ENCODE measurements around the gene CCDC97. TPM values are rescaled to one million over a fixed set of nuclear protein-coding genes. Genes with fewer than 3 reads are reported as not detected.

CCDC97 gene
- total and polyA plus RNA-seq, 11 donors: 10.0 to 22.2 (median 14.2) TPM

GRCh38 chr19:41308450-41309179 is 1.4 kb upstream of the CCDC97 start:
- intact Hi-C loops (cut with DNase I): loop anchor here (1.0 to 10.0 kb wide), 14 partner anchors 41 to 331 kb away; partner anchors contain the start of genes DMAC2 (in 2 of the 10), HNRNPUL1 (in 1 of the 10) and TGFB1 (in 1 of the 10)
- Histone ChIP-seq H3K9me3 (no peaks in the 10 kb centered on the region), H3K27me3 (no peaks in the 10 kb centered on the region), H3K4me3 (peak overlapping the region in 8 of 12 donors; percentile 62 to 95 (median 76)), H3K4me1 (peaks cover 6 to 76% (median 38%) of the 10 kb centered on the region in 12 donors), H3K36me3 (peaks cover 2 to 62% (median 59%) of the 10 kb centered on the region in 9 donors), H3K27ac (peak overlapping the region; percentile 90 to 99 (median 96))
- peak; percentile 51 to 79 (median 68) for ATAC-seq
- peak; percentile 87 to 95 (median 92) for DNase-seq
- WGBS, 4 donors: 16 to 22% (median 19%) methylated on average over 8 of the region's 8 CpGs
- TF ChIP-seq POLR2A (IDR thresholded peaks at IDR 0.05): no peak
- TF ChIP-seq, protein P1, sequence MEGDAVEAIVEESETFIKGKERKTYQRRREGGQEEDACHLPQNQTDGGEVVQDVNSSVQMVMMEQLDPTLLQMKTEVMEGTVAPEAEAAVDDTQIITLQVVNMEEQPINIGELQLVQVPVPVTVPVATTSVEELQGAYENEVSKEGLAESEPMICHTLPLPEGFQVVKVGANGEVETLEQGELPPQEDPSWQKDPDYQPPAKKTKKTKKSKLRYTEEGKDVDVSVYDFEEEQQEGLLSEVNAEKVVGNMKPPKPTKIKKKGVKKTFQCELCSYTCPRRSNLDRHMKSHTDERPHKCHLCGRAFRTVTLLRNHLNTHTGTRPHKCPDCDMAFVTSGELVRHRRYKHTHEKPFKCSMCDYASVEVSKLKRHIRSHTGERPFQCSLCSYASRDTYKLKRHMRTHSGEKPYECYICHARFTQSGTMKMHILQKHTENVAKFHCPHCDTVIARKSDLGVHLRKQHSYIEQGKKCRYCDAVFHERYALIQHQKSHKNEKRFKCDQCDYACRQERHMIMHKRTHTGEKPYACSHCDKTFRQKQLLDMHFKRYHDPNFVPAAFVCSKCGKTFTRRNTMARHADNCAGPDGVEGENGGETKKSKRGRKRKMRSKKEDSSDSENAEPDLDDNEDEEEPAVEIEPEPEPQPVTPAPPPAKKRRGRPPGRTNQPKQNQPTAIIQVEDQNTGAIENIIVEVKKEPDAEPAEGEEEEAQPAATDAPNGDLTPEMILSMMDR (IDR thresholded peaks at IDR 0.05): peak; percentile 92 to 99 (median 97)

DNA sequence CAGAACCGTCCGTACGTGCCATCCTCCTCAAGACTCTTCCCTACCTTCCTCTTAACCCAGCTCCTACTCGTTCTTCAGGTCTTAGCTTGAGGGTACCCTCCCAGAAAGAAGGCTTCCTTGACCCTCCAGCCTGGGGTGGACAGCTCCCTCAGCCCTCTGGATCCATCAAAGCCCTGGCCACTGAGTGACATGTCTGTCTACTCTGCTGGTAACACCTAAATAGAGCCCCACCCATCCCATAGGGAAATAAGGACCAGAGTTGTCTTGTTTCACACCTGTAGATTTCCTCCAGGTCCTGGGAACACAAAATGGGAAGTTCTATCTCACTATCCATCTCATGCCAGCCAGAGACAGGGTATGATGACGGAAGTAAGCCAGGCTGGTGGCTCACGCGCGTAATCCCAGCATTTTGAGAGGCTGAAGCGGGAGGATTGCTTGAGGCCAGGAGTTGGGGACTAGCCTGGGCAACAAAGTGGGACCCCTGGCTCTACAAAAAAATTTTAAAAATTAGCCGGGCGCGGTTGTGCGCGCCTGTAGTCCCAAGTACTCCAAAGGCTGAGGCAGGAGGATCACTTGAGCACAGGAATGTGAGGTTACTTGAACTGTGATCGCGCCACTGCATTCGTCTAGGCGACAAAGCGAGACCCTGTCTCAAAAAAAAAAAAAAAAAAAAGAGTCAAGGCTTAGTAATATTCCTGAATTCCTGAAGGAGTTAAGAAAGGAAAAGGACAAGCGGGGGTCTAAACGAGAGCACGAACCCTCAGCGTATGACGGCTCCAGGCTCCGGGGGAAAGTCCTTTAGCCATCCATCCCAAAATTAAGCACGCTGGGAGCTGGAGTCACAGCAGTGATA is 566 bp upstream of the CCDC97 start:
- WGBS, 4 donors: 10 to 18% (median 11%) methylated on average over 26 of the region's 26 CpGs
- intact Hi-C loops (cut with DNase I): loop anchor here (1.0 to 10.0 kb wide), 15 partner anchors 15 to 332 kb away; partner anchors contain the start of genes TGFB1 (in 4 of the 10), DMAC2 (in 2 of the 10), B3GNT8 (in 1 of the 10) and HNRNPUL1 (in 1 of the 10)
- H3K36me3 ChIP-seq: peaks cover 2 to 62% (median 55%) of the 10 kb centered on the region in 9 donors
- peak overlapping the region; percentile 90 to 99 (median 96) for H3K27ac ChIP-seq
- no peak for DNase-seq
- peak in 3 of 4 donors; percentile 29 to 38 (median 36) for ATAC-seq
- peaks cover 6 to 74% (median 36%) of the 10 kb centered on the region in 12 donors for H3K4me1 ChIP-seq
- peak overlapping the region; percentile 40 to 95 (median 76) for H3K4me3 ChIP-seq
- TF ChIP-seq, protein P1 (IDR thresholded peaks at IDR 0.05): no peak
- no peaks in the 10 kb centered on the region for H3K27me3 ChIP-seq
- no peaks in the 10 kb centered on the region for H3K9me3 ChIP-seq

DNA sequence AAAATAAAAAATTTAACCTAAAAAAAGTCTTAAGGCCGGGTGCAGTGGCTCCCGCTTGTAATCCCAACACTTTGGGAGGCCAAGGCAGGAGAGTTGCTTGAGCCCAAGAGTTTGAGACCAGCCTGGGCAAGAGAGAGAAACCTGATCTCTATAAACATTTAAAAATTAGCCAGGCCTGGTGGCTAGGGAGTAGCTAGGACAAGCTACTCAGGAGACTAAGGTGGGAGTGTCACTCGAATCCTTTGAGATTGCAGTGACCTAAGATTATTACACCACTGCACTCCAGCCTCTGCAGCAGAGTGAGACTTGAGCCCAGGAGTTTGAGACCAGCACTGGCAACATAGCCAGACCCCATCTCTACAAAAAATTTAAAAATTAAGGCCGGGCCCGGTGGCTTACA is 1.1 kb downstream of the CCDC97 start:
- WGBS, 4 donors: 60 to 67% (median 65%) methylated on average over 5 of the region's 5 CpGs
- Histone ChIP-seq H3K4me1 (peaks cover 6 to 59% (median 31%) of the 10 kb centered on the region in 12 donors), H3K4me3 (peak overlapping the region in 10 of 12 donors; percentile 41 to 95 (median 76)), H3K9me3 (no peaks in the 10 kb centered on the region), H3K36me3 (peaks cover 0 to 62% (median 50%) of the 10 kb centered on the region in 9 donors), H3K27me3 (no peaks in the 10 kb centered on the region), H3K27ac (peak overlapping the region in 9 of 12 donors; percentile 90 to 99 (median 96))
- ATAC-seq: no peak
- no peak for DNase-seq
- intact Hi-C loops (cut with DNase I): loop anchor here in 4 of 10 donors (2.0 to 10.0 kb wide), 3 partner anchors 14 to 114 kb away; partner anchors contain the start of genes TGFB1 (in 3 of the 4) and B3GNT8 (in 1 of the 4)
- TF ChIP-seq POLR2A (IDR thresholded peaks at IDR 0.05): no peak
- TF ChIP-seq, protein P1 (IDR thresholded peaks at IDR 0.05): no peak

Measured in heart left ventricle (tissue), 16 donors.